ENCODE measurements around the gene RGS14. TPM values are rescaled to one million over a fixed set of nuclear protein-coding genes. Genes with fewer than 3 reads are reported as not detected.
A peak's percentile ranks its signal among the peaks of the same experiment; 100 is the strongest.

The RGS14 gene
- total RNA-seq, 2 donors from 2014 or later = 9.1 to 10.1 TPM

GRCh38 chr5:177349362-177349647 lies 8.4 kb upstream of the RGS14 start:
- no peak for DNase-seq
- no peaks in the 10 kb centered on the region for H3K27me3 ChIP-seq
- H3K9me3 ChIP-seq = no peaks in the 10 kb centered on the region
- H3K27ac ChIP-seq = no peak overlapping the region
- H3K9ac ChIP-seq (ENCODE audit: low read depth in 2 of 2, low read length in 2 of 2) = no peak overlapping the region
- TF ChIP-seq, protein P1, sequence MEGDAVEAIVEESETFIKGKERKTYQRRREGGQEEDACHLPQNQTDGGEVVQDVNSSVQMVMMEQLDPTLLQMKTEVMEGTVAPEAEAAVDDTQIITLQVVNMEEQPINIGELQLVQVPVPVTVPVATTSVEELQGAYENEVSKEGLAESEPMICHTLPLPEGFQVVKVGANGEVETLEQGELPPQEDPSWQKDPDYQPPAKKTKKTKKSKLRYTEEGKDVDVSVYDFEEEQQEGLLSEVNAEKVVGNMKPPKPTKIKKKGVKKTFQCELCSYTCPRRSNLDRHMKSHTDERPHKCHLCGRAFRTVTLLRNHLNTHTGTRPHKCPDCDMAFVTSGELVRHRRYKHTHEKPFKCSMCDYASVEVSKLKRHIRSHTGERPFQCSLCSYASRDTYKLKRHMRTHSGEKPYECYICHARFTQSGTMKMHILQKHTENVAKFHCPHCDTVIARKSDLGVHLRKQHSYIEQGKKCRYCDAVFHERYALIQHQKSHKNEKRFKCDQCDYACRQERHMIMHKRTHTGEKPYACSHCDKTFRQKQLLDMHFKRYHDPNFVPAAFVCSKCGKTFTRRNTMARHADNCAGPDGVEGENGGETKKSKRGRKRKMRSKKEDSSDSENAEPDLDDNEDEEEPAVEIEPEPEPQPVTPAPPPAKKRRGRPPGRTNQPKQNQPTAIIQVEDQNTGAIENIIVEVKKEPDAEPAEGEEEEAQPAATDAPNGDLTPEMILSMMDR (IDR thresholded peaks at IDR 0.05) = no peak
- no peak overlapping the region for H3K4me3 ChIP-seq
- intact Hi-C loops (cut with DNase I) = no loop called here
- H3K4me1 ChIP-seq = peaks cover 10% of the 10 kb centered on the region
- no peaks in the 10 kb centered on the region for H3K36me3 ChIP-seq

- intact Hi-C loops (cut with DNase I) = no loop called here
- H3K4me1 ChIP-seq = peaks cover 10% of the 10 kb centered on the region
These were observed 8.0 kb upstream of the RGS14 start for GRCh38 chr5:177349762-177350161.

DNA sequence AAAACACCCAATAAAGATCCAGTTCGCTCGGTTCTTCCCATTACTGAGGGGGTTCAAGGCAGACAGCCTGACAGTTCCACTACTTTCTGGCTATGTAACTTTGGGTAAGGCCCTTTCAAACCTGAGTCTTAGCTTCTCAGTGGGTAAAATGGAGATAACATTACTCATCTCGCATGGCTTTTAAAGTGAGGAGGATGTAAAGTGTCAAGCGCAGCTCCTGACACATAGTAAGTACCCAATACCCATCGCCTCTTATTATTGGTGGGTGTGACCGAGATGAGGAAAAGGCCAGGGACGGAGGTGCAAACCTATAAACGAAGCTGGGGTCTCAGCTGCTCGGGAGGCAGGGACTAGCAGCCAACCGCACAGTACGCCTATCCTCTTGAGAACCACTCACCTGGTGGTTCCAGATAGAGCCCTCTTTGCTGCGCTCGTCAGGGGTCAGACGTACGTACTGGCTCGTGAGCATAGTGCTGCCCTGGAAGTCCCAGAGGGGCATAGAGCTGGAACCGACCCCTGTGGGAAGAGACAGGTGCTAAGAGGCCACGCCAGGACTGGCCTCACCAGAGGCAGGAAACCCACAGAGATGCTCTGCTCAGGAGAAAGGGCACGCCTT lies 6.8 kb upstream of the RGS14 start:
- H3K4me3 ChIP-seq = peak overlapping the region; percentile 87
- intact Hi-C loops (cut with DNase I) = no loop called here
- peak overlapping the region; percentile 94 for H3K27ac ChIP-seq
- H3K9me3 ChIP-seq = no peaks in the 10 kb centered on the region
- TF ChIP-seq, protein P1 (IDR thresholded peaks at IDR 0.05) = no peak
- H3K9ac ChIP-seq (ENCODE audit: low read depth in 2 of 2, low read length in 2 of 2) = peak overlapping the region; percentile 74 to 93
- DNase-seq = no peak
- H3K36me3 ChIP-seq = no peaks in the 10 kb centered on the region
- H3K4me1 ChIP-seq = peaks cover 10% of the 10 kb centered on the region
- H3K27me3 ChIP-seq = no peaks in the 10 kb centered on the region

More at GRCh38 chr5:177349762-177350161, 8.0 kb upstream of the RGS14 start:
- no peaks in the 10 kb centered on the region for H3K36me3 ChIP-seq
- H3K4me3 ChIP-seq = no peak overlapping the region
- no peak overlapping the region for H3K27ac ChIP-seq
- H3K27me3 ChIP-seq = no peaks in the 10 kb centered on the region
- H3K9ac ChIP-seq (ENCODE audit: low read depth in 2 of 2, low read length in 2 of 2) = no peak overlapping the region
- H3K9me3 ChIP-seq = no peaks in the 10 kb centered on the region
- DNase-seq = no peak
- TF ChIP-seq, protein P1 (IDR thresholded peaks at IDR 0.05) = no peak

DNA sequence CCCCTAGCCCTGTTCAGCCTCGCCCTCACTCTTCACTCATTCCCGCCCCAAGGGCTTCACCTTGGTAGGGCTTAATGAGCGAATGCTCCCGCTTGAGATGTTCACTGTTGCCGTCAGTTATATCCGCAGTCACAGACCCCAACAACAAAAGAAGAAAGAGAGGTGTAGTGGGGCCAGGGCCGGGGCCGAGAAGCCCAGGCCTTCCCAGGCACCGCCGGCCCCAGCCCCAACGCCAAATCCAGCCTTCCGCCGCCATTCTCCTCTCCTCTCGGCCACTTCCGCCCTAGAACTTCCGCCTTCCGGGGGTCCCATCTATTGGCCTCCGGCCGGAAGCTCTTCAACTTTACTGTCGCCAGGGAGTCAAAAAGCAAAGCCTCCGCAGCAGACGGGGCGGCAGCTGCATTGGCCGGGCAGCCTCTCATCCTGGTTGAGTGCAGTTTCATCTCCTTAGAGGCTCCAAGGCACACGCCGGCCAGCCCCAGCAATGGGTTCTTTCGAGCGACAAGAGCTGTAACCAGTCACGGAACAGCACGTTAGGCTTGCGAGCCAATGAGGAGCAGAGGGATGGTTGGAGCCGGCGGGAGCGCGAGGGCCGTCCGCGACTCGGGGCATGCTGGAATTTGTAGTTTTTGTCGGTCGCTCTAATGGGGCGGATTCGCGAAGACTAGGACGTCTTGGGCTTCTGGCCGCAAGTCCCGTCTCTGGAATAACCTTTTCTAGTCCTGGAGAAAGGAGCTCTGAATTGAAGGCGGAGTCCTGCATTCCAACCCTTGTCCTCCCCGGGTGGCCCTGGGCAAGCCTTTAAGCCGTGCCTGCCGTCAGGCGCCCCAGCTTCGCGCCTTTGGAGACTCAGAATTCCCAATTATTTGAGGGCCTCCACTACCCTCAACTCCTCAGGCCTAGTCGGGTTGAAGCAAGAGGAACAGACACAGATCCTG lies 6.1 kb upstream of the RGS14 start, which contains the start of gene LMAN2:
LMAN2 (minus strand) TSS at position 277 of the 938 bp plus-strand sequence; CDS start at position 256, 21 bp downstream.
- Histone ChIP-seq H3K4me1 (peaks cover 10% of the 10 kb centered on the region), H3K27ac (peak within 1 kb of the TSS; percentile 94), H3K9ac (ENCODE audit: low read depth in 2 of 2, low read length in 2 of 2) (peak within 1 kb of the TSS; percentile 74 to 93), H3K27me3 (no peaks in the 10 kb centered on the region), H3K9me3 (no peaks in the 10 kb centered on the region), H3K36me3 (no peaks in the 10 kb centered on the region), H3K4me3 (peak within 1 kb of the TSS; percentile 87)
- peak; percentile 97 for DNase-seq
- intact Hi-C loops (cut with DNase I) = no loop called here
- TF ChIP-seq, protein P1 (IDR thresholded peaks at IDR 0.05) = no peak

- H3K4me1 ChIP-seq = peaks cover 11% of the 10 kb centered on the region
These were observed 4.6 kb upstream of the RGS14 start for GRCh38 chr5:177353093-177353492.

More at GRCh38 chr5:177353093-177353492, 4.6 kb upstream of the RGS14 start:
- Histone ChIP-seq H3K27me3 (no peaks in the 10 kb centered on the region), H3K4me3 (no peak overlapping the region), H3K9me3 (no peaks in the 10 kb centered on the region), H3K36me3 (no peaks in the 10 kb centered on the region), H3K9ac (ENCODE audit: low read depth in 2 of 2, low read length in 2 of 2) (no peak overlapping the region), H3K27ac (no peak overlapping the region)
- intact Hi-C loops (cut with DNase I) = no loop called here
- DNase-seq = no peak
- TF ChIP-seq, protein P1 (IDR thresholded peaks at IDR 0.05) = no peak
